ENCODE results near the gene SLC25A26.
"Not testable (repeated sequence)": the region's sequence is repeated elsewhere in the genome, so short reads cannot be mapped to it uniquely, and the experiment has no call there.

SLC25A26 gene

DNA sequence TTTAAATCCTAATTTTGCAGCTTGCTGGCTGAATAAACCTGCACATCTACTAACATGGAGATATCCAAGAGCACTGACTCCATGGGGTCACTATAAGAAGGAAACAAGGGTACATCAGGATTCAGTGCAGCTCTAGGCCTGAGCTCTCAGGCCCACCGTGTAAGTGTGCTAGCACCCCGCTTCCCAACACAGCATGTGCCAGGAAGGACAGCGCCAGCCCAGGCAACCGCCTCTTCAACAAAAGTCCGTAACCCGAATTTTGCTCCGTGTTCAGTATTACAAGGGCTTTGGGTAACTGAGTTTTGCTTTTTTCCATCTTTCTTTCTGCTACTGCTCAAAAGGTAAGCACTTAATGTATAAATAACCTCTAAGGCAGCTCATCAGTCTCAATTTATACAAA is 190.2 kb downstream of the SLC25A26 start:
- no peak for DNase-seq (ENCODE audit: low spot score)

DNA sequence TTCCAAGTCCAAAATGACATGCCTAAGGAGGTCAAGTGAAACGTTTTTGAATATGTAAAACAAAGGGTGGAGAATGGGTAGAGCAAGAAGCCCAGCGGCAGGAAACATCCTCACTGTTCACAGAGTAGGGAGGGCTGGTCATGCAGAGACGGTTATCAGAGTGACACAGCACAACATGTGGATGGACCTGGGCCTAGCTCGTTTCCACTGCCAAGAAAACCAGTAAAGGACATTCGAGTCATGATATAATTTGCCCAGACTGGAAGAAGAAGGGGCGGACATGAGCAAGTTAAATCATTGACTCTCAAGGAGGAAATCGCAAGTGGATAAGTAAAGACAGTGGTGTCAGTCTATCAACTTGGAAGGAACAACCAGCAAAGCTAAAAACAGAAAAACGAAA is 190.7 kb downstream of the SLC25A26 start:
- DNase-seq (ENCODE audit: low spot score) = no peak

DNA sequence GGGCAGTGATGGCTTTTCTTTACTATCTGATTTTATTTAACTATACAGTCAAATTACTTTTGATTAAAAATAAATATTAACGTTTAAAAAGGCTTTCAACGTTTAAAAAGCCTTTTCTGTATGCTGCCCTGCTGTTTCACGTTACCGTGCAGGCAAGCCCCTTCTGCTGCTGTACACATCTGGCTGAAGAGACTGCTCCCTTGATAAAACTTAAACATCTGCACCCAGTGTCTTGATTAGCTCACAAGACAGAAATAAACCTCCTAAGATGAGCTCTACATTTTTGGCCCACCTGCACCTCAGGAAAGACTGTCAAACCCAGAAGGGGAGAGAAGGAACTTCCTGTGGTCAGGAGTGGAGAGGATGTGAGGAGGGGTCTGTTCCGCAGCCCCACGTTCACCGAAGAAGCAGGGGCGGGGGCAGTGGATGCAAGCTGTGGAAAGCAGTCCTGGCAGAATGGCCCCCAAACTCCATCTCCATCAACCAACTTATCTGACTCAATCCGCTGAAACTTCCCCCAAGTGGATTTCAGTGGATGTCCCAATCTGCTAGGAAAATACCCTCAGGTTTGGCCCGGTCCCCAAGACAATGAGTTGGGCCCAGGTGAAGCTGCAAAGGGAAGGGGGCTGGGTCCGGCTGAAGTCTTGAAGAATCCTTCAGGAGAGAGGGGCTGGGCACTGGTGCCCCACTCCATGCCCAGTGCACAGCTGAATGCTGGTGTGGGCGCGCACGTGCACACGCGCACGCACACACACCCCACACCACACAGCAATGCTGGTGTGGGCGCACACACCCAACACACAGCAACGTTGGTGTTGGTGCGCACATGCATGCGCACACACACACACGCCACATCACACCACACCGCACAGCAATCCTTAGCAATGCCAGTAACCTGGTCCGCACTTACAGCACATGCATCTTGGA is 191.4 kb downstream of the SLC25A26 start:
- DNase-seq (ENCODE audit: low spot score) = no peak

DNA sequence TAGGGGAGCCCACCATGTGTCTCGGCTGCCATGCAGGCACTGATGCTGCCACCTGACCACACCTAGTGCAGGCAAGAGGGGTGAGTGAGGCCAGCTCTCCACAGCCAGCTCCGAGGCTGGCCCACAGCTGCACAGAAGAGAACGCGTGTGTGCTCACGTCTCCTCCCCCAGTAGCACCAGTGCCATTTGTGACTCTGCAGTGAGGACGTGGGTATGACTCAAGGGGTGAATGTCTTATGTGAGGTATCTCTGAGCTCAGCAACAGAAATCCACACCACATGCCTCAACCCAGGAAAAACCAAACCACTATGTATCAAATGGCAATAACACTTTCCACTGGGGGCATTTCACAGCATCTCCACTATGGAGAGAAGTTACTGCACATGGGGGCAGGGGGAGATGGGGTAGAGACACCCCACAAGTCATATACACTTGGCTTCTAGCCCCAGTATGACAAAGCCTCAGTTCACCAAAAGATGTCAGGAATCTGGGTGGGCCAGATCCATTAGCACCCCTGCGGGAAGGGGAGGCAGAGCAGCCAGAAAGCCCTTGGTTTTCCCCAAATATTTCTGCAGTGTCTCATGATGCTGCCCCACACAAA is 192.4 kb downstream of the SLC25A26 start:
- DNase-seq (ENCODE audit: low spot score) = no peak

DNA sequence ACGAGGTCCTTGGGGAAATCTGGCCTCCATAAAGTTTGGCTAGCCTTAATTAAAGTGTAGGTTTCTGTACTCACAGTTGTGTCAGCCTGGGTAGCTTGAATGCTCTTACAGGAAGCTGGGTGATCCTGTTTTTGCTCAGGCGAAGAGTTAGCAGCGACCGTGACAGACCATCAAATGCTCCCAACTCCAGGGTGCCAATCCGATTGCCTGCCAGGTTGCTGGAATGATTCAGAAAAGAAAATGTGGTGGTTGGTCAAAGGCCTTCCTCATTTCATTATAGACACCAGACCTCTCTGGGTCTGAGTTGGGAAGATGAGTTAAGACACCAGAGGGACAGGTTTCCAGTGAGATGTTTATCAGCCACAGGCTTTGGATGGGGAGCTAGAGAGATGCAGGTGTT is 194.0 kb downstream of the SLC25A26 start:
- no peak for DNase-seq (ENCODE audit: low spot score)

DNA sequence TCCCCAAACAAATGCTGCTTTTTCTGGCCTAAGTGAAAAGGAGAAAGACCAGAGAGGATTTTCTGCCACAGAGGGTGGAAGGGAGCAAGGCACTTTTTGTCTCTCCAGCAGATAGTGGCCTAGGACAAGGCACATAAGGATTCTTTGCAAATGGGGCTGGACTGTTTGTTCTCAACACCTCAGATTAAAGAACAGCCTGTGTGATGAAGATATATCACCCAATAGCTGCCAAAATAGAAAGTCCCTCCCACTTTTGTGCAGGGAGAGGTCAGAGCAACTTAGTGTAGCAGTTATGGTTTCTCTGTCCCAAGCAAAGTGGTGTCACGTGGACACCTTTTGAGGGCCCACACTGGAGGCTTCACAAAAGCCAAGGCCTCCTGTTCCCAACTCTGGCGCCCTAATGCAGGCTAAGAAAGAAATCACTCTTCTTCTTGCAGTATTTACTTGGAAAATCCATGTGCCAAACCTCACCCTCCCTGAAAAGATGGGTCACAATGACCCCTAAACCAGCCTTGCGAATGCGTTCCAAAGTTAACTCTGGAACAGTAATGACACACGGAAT is 195.1 kb downstream of the SLC25A26 start:
- DNase-seq (ENCODE audit: low spot score) = no peak

DNA sequence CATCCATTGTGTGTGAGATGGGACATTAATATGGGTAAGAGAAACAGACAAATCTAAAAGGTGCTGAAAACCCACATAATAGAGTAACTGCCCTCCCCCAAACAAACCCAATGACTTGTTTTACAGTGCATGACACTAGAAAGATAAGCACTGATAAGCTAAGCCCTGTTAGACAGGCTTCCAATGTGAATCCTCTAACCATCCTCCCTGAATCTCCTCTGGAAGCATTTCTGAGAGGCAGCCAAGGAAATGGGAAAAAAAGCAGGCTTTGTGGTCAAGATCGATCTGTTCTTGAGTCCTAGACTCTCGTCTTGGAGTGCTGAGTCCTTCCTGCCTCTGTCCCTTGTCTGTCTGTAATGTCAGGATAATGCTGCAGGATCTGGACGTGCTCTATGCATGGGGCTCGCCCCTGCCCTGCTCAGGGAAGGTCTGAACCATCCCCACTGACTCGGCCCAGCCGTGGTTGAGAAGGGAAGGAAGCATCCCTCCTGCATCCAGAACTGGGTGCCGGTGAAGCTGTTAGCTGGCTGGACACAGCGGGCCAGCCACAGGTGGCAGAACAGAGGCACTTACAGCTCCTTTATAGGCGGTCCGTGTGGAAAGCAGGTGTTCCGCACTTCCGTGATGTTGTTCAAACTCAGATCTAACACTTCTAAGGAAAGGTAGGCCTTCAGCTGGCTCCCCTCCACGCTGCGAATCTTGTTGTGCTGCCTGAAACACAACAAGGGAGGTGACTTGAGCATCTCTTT is 195.9 kb downstream of the SLC25A26 start:
- DNase-seq (ENCODE audit: low spot score) = no peak

DNA sequence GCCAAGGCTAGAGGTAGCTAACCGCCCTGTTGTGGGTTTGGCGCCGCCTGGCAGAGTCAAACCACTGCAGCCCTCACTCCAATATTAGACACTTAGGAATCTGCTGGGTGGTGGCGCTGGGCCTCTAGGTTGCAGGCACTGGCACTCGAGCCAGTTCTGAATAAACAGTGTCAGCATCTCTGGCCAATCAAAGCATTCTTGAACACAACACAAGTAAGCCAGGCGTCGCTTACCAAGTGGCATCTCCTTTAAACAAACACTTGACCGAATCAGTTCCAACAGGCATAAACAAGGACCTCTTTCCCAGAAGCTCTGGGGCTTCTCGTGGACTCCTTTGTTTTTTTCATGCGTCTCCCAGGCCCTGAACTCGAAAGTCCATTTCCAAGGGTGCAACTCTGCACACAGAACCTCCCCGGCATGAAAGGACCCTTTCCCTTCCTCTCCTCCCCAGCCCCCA is 197.7 kb downstream of the SLC25A26 start:
- DNase-seq (ENCODE audit: low spot score) = no peak

DNA sequence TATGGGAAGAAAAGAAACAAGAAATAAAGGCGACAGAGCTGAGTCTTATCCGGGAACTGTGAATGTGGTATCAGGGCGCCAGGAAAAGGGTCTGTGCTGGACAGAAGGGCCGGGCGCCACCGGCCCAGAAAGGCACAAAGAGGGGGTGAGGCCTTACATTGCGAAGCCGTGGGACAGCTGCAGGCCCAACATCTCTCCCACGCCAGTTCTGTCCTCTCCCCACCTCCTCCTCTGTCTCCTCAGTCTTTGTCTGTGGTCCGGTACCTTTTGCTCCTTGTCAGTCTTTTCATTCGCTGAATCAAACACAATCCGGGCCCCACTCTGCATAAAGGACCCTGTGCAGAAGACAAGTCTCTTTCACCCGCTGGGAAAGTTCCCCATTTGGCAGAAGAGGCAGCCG is 198.2 kb downstream of the SLC25A26 start:
- DNase-seq (ENCODE audit: low spot score) = no peak

DNA sequence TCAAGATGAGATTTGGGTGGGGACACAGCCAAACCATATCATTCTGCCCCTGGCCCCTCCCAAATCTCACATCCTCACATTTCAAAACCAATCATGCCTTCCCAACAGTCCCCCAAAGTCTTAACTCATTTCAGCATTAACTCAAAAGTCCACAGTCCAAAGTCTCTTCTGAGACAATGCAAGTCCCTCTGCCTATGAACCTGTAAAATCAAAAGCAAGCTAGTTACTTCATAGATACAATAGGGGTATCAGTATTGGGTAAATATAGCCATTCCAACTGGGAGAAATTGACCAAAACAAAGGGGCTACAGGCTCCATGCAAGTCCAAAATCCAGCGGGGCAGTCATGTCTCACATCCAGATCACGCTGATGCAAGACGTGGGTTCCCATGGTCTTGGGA is 200.3 kb downstream of the SLC25A26 start:
- not testable (repeated sequence) for DNase-seq (ENCODE audit: low spot score)

DNA sequence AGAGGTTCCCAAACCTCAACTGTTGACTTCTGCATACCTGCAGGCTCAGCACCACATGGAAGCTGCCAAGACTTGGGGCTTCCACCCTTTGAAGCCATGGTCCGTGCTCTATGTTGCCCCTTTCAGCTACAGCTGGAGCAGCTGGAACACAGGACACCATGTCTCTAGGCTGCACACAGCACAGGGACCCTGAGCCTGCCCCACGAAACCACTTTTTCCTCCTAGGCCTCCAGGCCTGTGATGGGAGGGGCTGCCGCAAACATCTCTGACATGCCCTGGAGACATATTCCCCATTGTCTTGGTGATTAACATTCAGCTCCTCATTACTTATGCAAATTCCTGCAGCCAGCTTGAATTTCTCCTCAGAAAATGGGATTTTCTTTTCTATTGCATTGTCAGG is 201.1 kb downstream of the SLC25A26 start:
- DNase-seq (ENCODE audit: low spot score) = not testable (repeated sequence)

DNA sequence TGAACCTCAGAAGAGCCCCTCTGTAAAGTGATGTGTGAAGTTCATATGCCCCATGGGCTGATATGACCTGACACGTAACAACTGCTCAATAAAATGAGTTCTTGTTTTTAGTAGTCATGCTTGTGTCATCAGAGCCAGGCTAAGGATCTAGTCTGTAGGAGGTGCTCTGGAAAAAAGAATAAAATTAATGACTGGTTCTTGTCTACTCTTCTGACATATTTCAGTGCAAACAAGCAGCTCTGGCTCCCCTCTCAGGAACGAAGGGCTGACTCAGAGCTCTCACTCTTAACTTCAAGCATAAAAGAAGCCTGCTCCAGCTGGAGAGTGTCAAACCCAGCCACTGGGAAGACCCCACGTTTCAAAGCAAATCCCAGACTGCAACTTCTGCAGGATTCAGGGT is 203.0 kb downstream of the SLC25A26 start:
- DNase-seq (ENCODE audit: low spot score) = no peak

DNA sequence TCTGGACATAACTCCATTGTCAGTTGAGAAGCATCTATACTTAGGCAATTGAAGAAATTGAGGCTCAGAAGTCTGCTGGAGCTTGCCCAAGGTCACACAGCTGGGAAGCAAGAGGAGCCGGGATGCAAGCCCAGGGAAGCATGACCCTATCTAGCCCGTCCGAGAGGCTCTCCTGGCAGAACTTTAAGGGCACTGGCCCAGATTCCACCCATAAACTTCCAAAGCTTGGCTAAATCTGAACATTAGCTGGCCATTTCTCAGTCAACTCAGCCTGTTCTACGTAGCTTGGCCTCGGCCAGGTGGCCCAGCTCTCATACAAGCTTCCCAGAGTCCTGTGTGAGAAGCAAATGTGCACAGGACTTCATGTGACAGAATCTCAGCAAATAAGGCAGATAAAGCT is 204.2 kb downstream of the SLC25A26 start:
- DNase-seq (ENCODE audit: low spot score) = no peak

DNA sequence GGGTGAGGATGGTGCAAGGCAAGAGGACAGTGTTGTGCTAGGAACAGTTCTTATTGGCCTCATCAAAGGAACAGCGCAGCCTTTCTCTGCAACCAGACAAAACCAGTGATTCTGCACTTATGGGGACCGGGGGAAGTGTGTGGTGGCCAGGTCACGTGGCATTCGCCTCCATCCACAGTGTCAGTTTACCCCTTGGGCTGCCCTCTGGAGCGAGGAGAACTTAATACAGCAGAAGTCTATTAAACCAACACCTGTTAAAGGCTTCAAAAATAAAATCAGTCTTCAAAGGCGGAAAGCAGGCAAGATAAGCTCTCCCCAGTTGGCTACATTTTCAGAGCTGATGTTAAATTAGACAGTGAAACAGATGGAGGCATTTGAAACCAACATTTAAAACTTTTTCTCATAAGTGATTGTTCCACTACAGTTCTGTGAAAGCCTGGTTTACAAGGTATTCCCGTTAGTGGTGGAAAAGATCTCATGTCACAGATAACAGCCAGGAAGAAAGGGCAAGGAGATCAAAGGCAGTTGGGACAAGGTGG is 204.8 kb downstream of the SLC25A26 start:
- no peak for DNase-seq (ENCODE audit: low spot score)

DNA sequence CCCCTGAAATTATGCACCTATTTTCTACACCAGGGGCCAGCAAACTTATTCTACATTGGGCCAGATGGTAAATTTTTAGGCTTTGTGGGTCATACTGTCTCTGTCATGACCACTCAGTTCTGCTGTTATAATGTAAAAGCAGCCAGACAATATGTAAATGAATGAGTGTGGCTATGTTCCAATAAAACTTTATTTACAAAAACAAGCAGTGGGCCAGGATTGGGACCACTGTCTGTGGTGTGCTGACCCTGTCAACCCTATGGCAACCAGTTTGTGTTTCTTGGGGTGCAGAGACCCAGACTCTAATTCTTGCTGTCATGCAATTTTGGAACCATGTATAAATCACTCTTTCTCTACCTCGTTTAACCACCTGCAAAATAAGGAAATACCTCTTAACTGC is 205.3 kb downstream of the SLC25A26 start:
- DNase-seq (ENCODE audit: low spot score) = no peak

DNA sequence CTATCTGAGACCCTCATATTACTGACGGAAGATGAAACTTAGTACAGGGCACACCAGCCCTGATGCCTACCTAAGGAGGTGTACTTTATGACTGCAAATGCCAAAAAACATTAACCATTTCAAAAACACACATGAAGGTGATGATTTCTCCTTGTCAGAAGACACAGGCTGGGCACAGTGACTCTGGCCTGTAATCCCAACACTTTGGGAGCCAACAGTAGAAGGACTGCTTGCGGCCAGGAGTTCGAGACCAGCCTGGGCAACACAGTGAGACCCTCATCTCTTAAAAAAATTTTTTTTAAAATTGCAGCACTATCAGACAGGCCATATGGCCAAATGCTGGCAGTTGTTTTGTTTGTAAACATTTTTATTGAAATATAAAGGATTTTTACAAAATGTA is 206.6 kb downstream of the SLC25A26 start:
- no peak for DNase-seq (ENCODE audit: low spot score)

DNA sequence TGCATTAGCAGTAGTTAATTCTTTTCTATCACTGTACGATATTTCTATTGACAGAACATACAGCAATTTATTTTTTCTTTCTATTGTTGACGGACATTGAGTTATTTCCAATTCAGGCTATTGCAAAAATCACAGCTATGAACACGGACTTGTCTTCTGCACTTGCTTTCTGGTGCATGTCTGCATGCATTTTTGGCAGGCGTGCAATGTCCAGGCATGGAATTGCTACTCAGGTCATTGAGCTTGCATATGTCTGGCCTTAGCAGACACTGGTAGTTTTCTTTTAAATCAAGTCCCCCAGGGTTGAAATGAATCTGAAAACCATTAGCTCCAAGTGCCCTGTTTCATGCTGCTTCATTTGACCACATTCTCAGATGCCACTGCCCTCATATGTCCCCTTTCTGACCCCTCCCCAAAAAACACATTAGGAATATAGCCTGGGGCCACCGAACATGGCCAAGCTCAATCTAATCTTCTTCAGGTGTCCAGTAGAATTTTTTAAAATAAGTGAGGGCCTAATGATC is 207.2 kb downstream of the SLC25A26 start:
- no peak for DNase-seq (ENCODE audit: low spot score)
